DND-41 (cell line): ENCODE data around the gene TMEM94.

Experiments used
- ATAC-seq: fragments of 200-7000 bp; cut with Tn5 transposase; 3 replicates; pipeline ENCODE4 v1.9.1; 2021; ENCODE audit warnings: low read depth; ENCODE audit not compliant: insufficient read depth
- DNase-seq: peaks from one replicate; pipeline ENCODE4 v3.0.0-alpha.2; 2020
- H2AFZ ChIP-seq: 2 replicates; pipeline ENCODE4 v1.6.0; 2012; ENCODE audit warnings: low read depth, low read length
- H3K27ac ChIP-seq: 2 replicates; pipeline ENCODE4 v1.5.1; 2012; ENCODE audit warnings: low read length, inconsistent platforms
- H3K27me3 ChIP-seq: fragments of 200-600 bp; sonication (generic); 2 replicates; pipeline ENCODE4 v1.6.0; 2012; ENCODE audit warnings: low read length, mild to moderate bottlenecking, inconsistent platforms; ENCODE audit not compliant: insufficient read depth, poor library complexity
- H3K36me3 ChIP-seq: 2 replicates; pipeline ENCODE4 v1.5.1; 2012; ENCODE audit warnings: low read length, inconsistent platforms; ENCODE audit not compliant: insufficient read depth
- H3K4me1 ChIP-seq: 2 replicates; pipeline ENCODE4 v1.5.1; 2012; ENCODE audit warnings: mild to moderate bottlenecking, low read length; ENCODE audit not compliant: insufficient read depth
- H3K4me2 ChIP-seq: 2 replicates; pipeline ENCODE4 v1.6.0; 2012; ENCODE audit warnings: mild to moderate bottlenecking, moderate library complexity, low read length, inconsistent platforms; ENCODE audit not compliant: insufficient read depth
- H3K4me3 ChIP-seq, 2 experiments: fragments of 200-600 bp in 1 of 2; shearing (Covaris generic) in 1 of 2; 2 replicates each; pipeline ENCODE4 v1.5.1; 2012 to 2016; ENCODE audit warnings: inconsistent platforms in 2 of 2, low read length in 2 of 2, mild to moderate bottlenecking in 2 of 2, low read depth in 1 of 2, moderate library complexity in 1 of 2
- H3K79me2 ChIP-seq: 2 replicates; pipeline ENCODE4 v1.6.0; 2012; ENCODE audit warnings: low read length, inconsistent platforms; ENCODE audit not compliant: insufficient read depth
- H3K9ac ChIP-seq: 2 replicates; pipeline ENCODE4 v1.6.0; 2012; ENCODE audit warnings: low read depth, mild to moderate bottlenecking, inconsistent platforms, low read length, moderate library complexity
- H3K9me3 ChIP-seq: 2 replicates; pipeline ENCODE4 v1.5.1; 2012; ENCODE audit warnings: low read length, moderate library complexity, mild to moderate bottlenecking, inconsistent platforms; ENCODE audit not compliant: insufficient read depth, severe bottlenecking
- H4K20me1 ChIP-seq: 2 replicates; pipeline ENCODE4 v1.6.0; 2012; ENCODE audit warnings: low read length; ENCODE audit not compliant: insufficient read depth
- EZH2 ChIP-seq: IDR thresholded peaks from 3 replicates; pipeline ENCODE4 v1.6.1; 2012; ENCODE audit warnings: borderline replicate concordance, low read depth, mild to moderate bottlenecking, moderate library complexity, low read length, inconsistent platforms; ENCODE audit not compliant: severe bottlenecking
- TF ChIP-seq, protein P1 (sequence below): IDR thresholded peaks from 2 replicates; pipeline ENCODE4 v1.5.1; 2012; ENCODE audit warnings: borderline replicate concordance, low read length, moderate library complexity, mild to moderate bottlenecking; ENCODE audit not compliant: poor library complexity, severe bottlenecking; ENCODE audit errors: extremely low read depth

Gene TMEM94

DNA sequence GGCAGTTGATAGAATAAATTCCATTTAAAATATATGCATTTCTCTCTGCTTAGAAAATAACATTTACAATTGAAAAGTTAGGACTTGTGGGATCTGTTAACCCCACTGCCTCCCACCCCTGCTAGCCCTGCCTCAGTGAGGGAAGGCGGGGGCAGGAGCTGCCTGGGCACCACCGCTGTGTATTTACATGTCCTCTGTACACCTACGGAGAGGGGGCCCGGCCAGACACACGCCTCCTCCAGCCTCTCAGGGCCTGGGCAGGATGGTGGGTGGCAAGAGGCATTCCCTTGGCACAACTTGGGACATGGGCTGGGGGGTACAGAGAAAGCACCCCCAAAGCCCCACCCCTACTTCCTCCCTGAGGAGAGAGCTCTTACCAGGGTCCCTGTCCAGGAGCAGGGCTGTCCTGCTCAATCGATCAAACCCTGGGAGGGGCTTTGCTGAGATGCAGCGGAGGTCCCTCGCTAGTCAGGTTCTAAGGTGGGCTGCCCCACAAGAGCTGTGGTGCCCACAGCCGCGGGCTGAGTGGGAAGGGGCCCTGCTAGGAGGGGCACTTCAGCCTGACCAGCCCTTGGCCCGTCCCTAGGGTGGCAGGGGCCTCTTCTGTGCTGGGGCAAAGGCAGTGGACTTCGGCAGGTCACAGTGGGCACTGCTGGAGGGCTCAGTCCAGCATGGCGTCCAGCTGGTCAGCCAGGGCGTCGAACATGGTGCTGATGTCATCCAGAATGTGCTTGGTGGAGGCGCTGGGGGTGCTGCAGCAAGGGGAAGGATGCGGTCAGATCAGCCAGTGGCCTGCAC, 44.2 kb downstream of the TMEM94 start:
- Histone ChIP-seq H3K36me3 (peaks cover 78% of the 10 kb centered on the region), H3K79me2 (no peaks in the 10 kb centered on the region), H3K4me3 (no peak overlapping the region), H4K20me1 (peaks cover 15% of the 10 kb centered on the region; the same call in 1 of the 2 replicates), H3K4me1 (no peaks in the 10 kb centered on the region), H3K9ac (no peak overlapping the region), H3K4me2 (no peak overlapping the region), H3K27me3 (no peaks in the 10 kb centered on the region), H3K9me3 (no peaks in the 10 kb centered on the region), H3K27ac (no peak overlapping the region), H2AFZ (no peak overlapping the region)
- no peak for DNase-seq
- no peak for ATAC-seq
- no peak for TF ChIP-seq EZH2
- TF ChIP-seq, protein P1, sequence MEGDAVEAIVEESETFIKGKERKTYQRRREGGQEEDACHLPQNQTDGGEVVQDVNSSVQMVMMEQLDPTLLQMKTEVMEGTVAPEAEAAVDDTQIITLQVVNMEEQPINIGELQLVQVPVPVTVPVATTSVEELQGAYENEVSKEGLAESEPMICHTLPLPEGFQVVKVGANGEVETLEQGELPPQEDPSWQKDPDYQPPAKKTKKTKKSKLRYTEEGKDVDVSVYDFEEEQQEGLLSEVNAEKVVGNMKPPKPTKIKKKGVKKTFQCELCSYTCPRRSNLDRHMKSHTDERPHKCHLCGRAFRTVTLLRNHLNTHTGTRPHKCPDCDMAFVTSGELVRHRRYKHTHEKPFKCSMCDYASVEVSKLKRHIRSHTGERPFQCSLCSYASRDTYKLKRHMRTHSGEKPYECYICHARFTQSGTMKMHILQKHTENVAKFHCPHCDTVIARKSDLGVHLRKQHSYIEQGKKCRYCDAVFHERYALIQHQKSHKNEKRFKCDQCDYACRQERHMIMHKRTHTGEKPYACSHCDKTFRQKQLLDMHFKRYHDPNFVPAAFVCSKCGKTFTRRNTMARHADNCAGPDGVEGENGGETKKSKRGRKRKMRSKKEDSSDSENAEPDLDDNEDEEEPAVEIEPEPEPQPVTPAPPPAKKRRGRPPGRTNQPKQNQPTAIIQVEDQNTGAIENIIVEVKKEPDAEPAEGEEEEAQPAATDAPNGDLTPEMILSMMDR = no peak

GRCh38 chr17:75501378-75502071, 45.1 kb downstream of the TMEM94 start:
- Histone ChIP-seq H3K9me3 (no peaks in the 10 kb centered on the region), H3K79me2 (no peaks in the 10 kb centered on the region), H3K9ac (no peak overlapping the region), H2AFZ (no peak overlapping the region), H3K4me1 (no peaks in the 10 kb centered on the region), H3K36me3 (peaks cover 78% of the 10 kb centered on the region), H3K27me3 (no peaks in the 10 kb centered on the region), H3K4me3 (no peak overlapping the region), H3K4me2 (no peak overlapping the region), H4K20me1 (peaks cover 15% of the 10 kb centered on the region; the same call in 1 of the 2 replicates), H3K27ac (no peak overlapping the region)
- no peak for ATAC-seq
- no peak for DNase-seq
- no peak for TF ChIP-seq EZH2
- TF ChIP-seq, protein P1 = no peak

- no peak for ATAC-seq
Observed at GRCh38 chr17:75502072-75502720, 45.8 kb downstream of the TMEM94 start.

More at GRCh38 chr17:75502072-75502720, 45.8 kb downstream of the TMEM94 start:
- Histone ChIP-seq H3K9ac (no peak overlapping the region), H3K4me1 (no peaks in the 10 kb centered on the region), H2AFZ (no peak overlapping the region), H3K36me3 (peaks cover 79% of the 10 kb centered on the region), H3K27me3 (no peaks in the 10 kb centered on the region), H4K20me1 (peaks cover 14% of the 10 kb centered on the region), H3K79me2 (no peaks in the 10 kb centered on the region), H3K4me3 (no peak overlapping the region), H3K9me3 (no peaks in the 10 kb centered on the region), H3K4me2 (no peak overlapping the region), H3K27ac (no peak overlapping the region)
- TF ChIP-seq EZH2 = no peak
- TF ChIP-seq, protein P1 = no peak
- no peak for DNase-seq
